ENCODE results near the gene CCL13.
"Not testable (repeated sequence)": the region's sequence is repeated elsewhere in the genome, so short reads cannot be mapped to it uniquely, and the experiment has no call there.

The CCL13 gene

GRCh38 chr17:34356194-34356593, at the start of gene CCL13:
CCL13 (plus strand) TSS chr17:34356480; CDS start chr17:34356527, 47 bp downstream.
- DNase-seq = no peak

DNA sequence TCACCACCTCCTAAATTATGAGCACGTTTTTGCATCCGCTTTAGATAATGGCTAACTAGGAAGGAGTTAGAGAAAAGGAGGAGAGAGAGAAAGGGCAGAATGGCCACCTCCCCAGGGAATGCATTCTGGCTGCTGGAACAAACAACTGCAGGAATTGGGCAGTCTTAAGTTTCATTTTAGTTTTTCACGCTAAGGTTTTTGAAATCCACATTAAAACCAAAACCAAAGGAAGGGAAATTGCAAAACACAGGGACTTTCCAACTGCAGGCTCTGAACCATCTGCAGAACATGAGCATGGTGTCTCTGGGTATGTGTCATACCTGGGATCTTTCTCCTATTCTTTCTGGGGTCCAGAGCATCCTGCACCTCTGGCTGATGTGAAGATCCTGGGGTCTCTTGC, 49.2 kb upstream of the CCL13 start:
- no peak for DNase-seq

- no peak for DNase-seq
These were observed 47.9 kb upstream of the CCL13 start for GRCh38 chr17:34308371-34308770.

DNA sequence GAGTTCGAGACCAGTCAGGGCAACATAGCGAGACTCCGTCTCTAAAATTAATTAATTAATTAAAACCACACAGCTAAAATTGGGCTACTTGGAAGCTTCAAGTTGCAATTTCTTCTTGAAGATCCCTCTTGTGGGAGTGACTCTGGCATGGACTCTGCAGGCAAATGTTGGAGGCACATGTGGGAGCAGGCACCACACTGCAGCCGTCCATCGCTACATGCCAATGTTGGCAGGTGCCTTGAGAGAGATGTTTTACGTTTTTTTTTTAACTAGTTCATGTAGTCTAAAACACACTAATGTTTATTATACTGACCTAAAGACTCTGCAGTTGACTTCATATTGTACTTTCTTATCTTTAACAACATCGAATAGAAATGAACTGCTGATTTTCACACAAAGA, 45.0 kb upstream of the CCL13 start:
- DNase-seq = no peak

DNA sequence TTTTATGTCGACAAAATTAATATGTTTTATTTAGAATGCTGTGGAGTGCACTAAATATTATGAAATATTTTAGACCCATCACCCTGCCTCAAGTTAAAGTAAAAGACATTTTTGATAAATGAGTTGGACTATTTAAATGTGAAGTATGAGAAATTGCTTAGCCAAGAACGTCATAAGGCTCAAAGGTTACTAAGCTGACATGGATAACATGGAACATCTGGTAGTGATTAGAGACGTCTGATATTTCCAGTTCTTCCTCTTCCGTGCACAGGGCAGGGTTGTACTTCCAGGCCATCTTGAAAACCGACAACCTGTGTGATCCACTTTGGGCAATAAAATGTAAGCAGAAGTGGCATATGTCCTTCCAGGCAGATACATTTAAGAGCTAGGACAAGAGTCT, 44.2 kb upstream of the CCL13 start:
- no peak for DNase-seq

DNA sequence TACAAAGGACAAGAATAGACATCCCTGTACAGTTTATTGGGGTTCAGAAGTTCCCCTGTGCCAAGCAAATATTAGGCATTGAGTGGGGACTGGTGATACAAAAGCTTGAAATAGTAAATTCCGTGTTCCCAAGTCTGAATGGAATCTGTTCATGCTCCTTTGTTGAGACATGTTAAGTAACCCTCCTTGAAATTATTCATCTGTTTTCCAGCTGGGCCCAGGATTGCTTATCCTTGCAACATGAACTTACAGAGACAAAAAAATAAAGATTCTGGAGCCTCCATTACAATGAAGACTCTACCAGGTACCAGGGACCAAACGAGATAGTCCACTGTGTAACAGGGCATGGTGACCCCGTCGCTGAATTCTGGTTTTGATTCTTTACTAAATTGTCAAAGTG, 43.1 kb upstream of the CCL13 start:
- no peak for DNase-seq

- no peak for DNase-seq
These were observed 42.0 kb upstream of the CCL13 start for GRCh38 chr17:34314279-34314678.

DNA sequence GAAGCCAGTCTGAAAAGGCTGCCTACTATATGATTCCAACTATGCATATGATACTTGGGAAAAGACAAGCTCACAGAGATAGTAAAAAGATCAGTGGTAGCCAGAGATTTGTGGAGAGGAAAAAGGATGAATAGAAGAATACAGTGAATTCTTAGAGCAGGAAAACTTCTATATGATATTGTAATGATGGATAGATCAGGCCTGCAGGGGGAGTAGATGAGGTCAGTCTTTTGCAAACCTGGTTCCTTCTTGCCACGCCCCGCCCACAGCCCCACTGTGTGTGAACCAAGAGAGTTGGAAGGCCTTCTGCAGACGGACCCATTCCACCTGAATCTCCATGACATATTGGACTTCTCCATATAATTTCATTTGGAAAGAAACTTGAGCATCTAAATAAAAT, 37.8 kb upstream of the CCL13 start:
- peak; percentile 44 for DNase-seq

GRCh38 chr17:34319039-34319483, 37.2 kb upstream of the CCL13 start, which contains the start of gene CCL8:
CCL8 (plus strand) TSS chr17:34319435; CDS start chr17:34319502, 67 bp downstream.
- peak; percentile 25 for DNase-seq

DNA sequence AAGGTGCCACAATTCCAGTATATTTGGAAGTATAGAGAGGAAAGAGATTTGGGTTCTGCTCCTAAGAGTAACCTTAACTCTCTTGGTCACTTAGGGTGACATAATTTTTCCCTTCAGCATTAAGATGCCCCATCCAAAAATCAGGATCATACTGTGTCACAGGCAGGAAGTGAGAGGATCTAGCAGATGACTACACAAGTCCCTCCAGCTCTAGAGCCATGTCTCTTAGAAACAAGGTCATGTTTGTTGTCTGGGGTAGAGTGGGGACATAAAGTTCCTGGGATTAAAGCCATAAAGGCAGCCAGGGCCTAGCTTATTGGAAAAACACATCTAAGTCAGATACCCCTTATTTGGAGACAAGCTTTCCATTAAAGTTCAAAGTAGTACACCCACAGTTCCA, 34.3 kb upstream of the CCL13 start:
- no peak for DNase-seq

GRCh38 chr17:34327580-34327979, 28.7 kb upstream of the CCL13 start:
- not testable (repeated sequence) for DNase-seq

- no peak for DNase-seq
These were observed 18.6 kb upstream of the CCL13 start for GRCh38 chr17:34337701-34338100.

GRCh38 chr17:34339138-34339770, 17.0 kb upstream of the CCL13 start:
- no peak for DNase-seq

DNA sequence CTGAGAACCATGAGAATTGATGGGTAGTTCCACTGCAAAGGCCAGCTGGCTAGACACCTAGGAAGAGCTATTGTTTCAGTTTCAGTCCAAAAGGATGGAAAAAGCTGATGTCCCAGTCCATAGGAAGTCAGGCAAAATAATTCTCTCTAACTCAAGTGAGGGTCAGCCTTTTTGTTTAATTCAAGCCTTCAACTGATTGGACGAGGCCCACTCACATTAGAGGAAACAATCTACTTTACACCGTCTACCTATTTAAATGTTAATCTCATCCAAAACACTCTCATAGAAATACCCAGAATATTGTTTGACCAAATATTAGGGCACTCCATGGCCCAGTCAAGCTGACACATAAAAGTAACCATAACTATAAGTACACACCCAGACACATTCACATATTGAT, 14.4 kb upstream of the CCL13 start:
- no peak for DNase-seq

DNA sequence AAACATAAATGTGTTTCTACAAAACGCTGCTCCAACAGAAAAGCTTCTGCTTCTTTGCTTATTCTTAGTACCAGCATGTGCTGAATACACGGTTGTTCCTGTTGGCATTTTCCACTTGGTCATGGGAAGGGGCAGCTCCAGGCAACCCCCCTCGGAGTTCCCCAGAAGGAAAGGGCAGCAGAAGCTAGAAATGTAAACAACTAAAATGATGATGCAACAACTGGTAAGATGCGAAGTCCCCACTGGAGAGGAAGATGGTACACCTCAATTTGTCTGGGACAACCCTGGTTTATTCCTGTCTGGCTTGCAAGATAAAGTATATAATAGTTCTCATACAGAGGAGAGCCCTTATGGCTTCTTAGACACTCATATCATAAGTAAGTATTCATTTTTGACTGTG, 9.2 kb upstream of the CCL13 start:
- DNase-seq = peak; percentile 83

GRCh38 chr17:34349751-34350150, 6.5 kb upstream of the CCL13 start:
- no peak for DNase-seq

- DNase-seq = no peak
These were observed 5.2 kb upstream of the CCL13 start for GRCh38 chr17:34351096-34351495.

DNA sequence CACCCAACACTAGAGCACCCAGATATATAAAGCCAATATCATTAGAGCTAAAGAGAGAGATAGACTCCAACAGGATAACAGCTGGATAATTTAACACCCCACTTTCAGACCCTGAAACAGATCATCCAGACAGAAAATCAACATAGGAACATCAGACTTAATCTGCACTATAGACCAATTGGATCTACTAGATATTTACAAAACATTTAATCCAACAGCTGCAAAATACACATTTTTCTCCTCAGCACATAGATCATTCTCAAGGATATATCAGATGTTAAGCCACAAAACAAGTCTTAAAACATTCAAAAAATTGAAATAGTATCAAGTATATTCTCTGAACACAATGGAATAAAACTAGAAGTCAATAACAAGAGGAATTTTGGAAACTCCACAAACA, 4.1 kb upstream of the CCL13 start:
- no peak for DNase-seq

GRCh38 chr17:34354637-34355036, 1.6 kb upstream of the CCL13 start:
- no peak for DNase-seq

GRCh38 chr17:34357398-34357797, 1.1 kb downstream of the CCL13 start:
- no peak for DNase-seq

GRCh38 chr17:34358631-34359030, 2.4 kb downstream of the CCL13 start:
- no peak for DNase-seq

DNA sequence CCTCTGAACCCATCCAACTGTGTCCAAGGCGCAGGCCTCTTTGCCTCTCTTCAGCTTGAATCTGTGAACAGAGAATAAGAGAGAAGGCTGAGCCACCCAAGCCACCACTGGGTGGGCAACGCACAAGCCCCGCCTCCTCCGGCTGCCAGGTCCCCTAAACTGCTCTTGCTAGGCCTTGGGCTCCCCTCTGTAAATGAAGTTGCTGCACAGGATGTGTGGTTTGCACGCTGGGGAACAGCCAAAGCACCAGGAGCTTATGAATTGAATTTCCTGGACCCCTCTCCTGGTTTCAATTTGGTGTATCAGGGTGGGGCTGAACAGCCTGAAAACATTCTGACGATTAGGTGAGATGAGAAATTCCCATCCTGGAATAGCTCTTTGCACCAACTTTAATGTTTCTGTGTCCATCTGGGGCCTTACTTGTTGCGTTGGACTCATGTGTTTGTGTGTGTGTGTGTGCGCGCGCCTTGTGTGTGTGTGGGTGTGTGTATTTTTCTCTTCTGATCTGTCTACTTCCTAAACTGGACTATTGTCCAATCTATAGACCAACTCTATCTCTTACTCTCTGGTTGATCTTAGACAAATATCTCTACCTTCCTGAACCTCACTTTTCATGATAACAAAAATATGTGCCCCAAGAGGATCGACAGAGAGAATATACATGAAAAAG, 4.5 kb downstream of the CCL13 start:
- no peak for DNase-seq

DNA sequence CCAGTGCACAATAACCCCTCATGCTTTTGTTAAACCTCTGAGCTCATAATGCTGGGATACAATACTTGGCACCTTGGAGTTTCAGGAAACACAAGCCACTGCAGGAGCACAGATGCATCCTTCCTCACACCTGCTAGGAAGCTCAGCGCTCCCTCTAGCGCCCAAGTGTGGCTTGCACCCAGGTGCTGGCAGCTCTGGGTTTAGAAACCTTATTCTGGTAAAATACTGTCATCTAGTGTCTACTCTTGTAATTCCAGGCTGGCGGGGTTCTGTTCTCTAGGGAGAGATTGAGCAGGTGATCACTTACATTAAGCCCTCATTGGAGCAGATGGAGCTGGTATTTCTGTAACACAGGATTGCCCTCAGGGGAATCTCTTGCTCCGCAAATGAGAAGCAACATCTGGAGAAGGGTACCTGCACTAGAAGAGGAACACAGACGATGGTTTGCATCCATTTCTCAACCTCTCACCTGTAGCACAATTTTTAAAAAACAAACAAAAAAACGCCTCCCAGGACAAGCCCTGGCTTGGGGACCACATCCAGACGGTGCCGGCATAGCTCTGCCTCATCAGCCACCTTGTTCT, 5.3 kb downstream of the CCL13 start:
- peak; percentile 95 for DNase-seq

DNA sequence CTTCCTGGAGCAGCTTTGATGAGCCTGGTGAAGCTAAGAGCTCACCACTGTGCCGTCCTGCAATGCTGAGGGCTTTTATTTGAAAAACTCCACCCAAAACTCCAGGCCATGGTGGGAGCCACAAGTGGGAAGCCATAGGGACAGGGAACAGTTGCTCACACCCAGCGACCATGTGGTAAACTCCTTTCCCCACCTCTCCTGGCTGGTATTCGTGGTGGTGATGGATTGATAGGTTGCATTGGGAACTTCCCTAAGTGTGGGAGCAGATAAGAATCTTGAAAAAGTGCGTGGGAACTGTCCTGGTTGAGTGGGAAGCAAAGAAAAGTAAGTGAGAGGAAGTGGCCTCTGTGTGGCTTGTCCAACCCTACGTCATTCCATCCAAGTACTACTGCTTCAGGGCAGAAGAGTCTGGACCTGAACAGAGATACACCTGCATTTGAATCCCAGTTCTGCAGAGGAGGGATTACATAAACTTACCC, 6.9 kb downstream of the CCL13 start, which contains the start of gene CCL1:
Gene CCL1, minus strand, starts transcription at position 51 of the 479 bp plus-strand sequence. CDS start 72 bp downstream, outside the sequence.
- no peak for DNase-seq

Measured in OCI-M1 (cell line).